ENCODE measurements around the gene LTB4R2. TPM values are rescaled to one million over a fixed set of nuclear protein-coding genes. Genes with fewer than 3 reads are reported as not detected.
A peak's percentile ranks its signal among the peaks of the same experiment; 100 is the strongest.

Gene LTB4R2, protein sequence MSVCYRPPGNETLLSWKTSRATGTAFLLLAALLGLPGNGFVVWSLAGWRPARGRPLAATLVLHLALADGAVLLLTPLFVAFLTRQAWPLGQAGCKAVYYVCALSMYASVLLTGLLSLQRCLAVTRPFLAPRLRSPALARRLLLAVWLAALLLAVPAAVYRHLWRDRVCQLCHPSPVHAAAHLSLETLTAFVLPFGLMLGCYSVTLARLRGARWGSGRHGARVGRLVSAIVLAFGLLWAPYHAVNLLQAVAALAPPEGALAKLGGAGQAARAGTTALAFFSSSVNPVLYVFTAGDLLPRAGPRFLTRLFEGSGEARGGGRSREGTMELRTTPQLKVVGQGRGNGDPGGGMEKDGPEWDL
- 7.9 and 9.4 TPM in 2 replicates for total RNA-seq
- long read RNA-seq, result 0 reads

DNA sequence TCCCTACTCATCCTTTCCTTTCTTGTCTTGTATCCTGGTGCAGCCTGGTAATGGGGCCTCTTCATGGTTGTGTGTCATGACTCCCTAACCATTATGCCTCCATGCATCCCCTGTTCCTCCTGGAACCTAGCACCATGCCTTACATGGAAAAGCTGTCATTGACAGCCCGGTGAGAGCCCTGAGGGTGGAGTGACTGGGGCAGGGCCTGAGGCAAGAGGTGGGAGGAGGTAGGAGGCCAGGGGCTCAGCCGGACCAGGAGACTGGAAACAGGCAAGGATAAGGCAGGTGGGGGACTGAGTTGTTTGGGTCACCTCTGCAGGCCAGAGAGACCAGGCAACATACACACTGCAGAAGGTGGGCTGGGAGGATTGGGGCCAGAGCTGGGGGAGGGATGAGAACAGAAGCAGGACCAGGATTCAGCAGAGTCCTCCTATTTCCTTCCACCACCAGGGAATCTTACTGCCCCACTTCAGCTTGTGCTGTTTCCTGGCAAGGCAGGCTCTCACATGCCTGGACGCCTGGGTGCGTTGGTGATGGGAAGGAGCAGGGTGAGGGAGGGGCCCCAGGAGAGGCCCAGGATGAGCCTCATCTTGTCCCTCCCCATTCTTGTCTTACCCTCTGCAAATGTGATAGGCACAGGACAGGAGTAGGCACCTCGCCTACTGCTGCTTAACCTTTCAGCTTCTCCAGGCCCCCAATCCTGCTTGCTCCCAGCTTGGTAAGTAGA lies at the start of gene LTB4R2:
Gene LTB4R2 (plus strand): TSS at position 603 of the 727 bp plus-strand sequence. CDS start 525 bp downstream, outside the sequence.
- TF ChIP-seq, protein P1, sequence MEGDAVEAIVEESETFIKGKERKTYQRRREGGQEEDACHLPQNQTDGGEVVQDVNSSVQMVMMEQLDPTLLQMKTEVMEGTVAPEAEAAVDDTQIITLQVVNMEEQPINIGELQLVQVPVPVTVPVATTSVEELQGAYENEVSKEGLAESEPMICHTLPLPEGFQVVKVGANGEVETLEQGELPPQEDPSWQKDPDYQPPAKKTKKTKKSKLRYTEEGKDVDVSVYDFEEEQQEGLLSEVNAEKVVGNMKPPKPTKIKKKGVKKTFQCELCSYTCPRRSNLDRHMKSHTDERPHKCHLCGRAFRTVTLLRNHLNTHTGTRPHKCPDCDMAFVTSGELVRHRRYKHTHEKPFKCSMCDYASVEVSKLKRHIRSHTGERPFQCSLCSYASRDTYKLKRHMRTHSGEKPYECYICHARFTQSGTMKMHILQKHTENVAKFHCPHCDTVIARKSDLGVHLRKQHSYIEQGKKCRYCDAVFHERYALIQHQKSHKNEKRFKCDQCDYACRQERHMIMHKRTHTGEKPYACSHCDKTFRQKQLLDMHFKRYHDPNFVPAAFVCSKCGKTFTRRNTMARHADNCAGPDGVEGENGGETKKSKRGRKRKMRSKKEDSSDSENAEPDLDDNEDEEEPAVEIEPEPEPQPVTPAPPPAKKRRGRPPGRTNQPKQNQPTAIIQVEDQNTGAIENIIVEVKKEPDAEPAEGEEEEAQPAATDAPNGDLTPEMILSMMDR (conservative IDR thresholded peaks at IDR 0.05), result no peak
- no peak within 1 kb of the TSS for H3K4me3 Mint-ChIP-seq
- DNase-seq (ENCODE audit: low read depth, low spot score), result no peak
- H3K27me3 Mint-ChIP-seq (ENCODE audit: low read depth), result no peaks in the 10 kb centered on the region
- peaks cover 3% of the 10 kb centered on the region for H3K36me3 Mint-ChIP-seq (ENCODE audit: low read depth)
- no peaks in the 10 kb centered on the region for H3K9me3 Mint-ChIP-seq
- peak within 1 kb of the TSS; percentile 50 for H3K27ac Mint-ChIP-seq (ENCODE audit: unreplicated experiment)
- peaks cover 5% of the 10 kb centered on the region for H3K4me1 Mint-ChIP-seq

DNA sequence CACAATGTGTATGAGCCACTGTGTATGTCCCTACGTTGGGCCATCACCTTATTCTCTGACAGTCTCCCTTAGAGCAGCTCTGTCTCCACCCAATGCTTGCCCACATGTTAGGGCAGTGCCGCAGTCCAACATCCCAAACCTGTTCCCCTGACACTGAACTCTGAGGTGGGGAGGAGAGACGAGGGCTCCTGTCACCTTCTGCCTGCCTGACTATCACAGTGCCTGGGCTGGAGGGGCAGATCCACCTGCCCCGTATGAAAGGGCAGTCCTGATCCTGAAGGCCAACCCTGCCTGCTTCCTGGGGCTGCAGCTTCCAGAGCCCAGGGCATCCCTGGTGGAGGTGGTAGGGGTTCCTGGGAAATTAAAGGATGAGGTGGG lies 49.2 kb upstream of the LTB4R2 start:
- DNase-seq (ENCODE audit: low read depth, low spot score), result no peak
- TF ChIP-seq, protein P1 (conservative IDR thresholded peaks at IDR 0.05), result no peak
- H3K27me3 Mint-ChIP-seq (ENCODE audit: low read depth), result no peaks in the 10 kb centered on the region
- H3K9me3 Mint-ChIP-seq, result no peaks in the 10 kb centered on the region
- no peak overlapping the region for H3K4me3 Mint-ChIP-seq
- no peaks in the 10 kb centered on the region for H3K4me1 Mint-ChIP-seq
- peak overlapping the region; percentile 94 for H3K27ac Mint-ChIP-seq (ENCODE audit: unreplicated experiment)
- H3K36me3 Mint-ChIP-seq (ENCODE audit: low read depth), result no peaks in the 10 kb centered on the region

DNA sequence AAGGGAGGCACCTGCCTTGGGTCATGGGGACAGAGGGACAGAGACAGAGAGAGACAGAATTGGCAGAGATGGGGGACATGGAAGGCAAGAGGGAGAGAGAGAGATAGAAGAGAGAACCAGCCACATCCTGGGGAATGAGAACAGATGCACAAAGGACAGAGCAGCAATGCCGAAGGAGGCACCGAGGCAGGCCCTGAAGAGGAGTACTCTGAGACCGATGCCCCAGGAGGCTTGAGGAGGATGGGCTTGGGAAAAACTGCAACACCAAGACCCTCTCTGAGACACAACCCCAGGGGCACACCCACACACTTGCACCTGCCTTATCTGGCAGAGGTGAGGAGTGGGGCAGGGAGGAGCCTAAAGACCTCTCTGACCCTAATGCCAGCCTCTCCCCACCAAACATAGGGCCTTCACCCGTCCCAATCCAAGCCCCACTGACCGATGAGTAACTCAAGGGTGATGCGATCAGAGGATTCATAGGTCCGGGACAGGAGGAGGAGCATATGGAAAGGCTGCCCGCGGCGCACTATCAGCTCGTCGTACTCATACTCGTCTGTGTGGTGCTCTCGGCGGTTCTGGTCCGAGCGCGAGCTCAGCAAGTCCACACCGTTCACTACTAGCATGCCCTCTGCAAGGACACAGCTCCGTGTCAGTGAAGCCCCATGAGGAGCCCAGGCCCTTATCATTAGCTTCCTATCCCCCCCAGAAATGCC lies 48.5 kb upstream of the LTB4R2 start:
- H3K27me3 Mint-ChIP-seq (ENCODE audit: low read depth), result no peaks in the 10 kb centered on the region
- H3K9me3 Mint-ChIP-seq, result no peaks in the 10 kb centered on the region
- peak overlapping the region; percentile 94 for H3K27ac Mint-ChIP-seq (ENCODE audit: unreplicated experiment)
- H3K36me3 Mint-ChIP-seq (ENCODE audit: low read depth), result no peaks in the 10 kb centered on the region
- no peak overlapping the region for H3K4me3 Mint-ChIP-seq
- DNase-seq (ENCODE audit: low read depth, low spot score), result no peak
- TF ChIP-seq, protein P1 (conservative IDR thresholded peaks at IDR 0.05), result no peak
- no peaks in the 10 kb centered on the region for H3K4me1 Mint-ChIP-seq

GRCh38 chr14:24261969-24262327 lies 48.0 kb upstream of the LTB4R2 start:
- DNase-seq (ENCODE audit: low read depth, low spot score), result no peak
- Mint-ChIP-seq H3K4me1 (no peaks in the 10 kb centered on the region), H3K9me3 (no peaks in the 10 kb centered on the region), H3K27me3 (ENCODE audit: low read depth) (no peaks in the 10 kb centered on the region), H3K4me3 (no peak overlapping the region), H3K36me3 (ENCODE audit: low read depth) (no peaks in the 10 kb centered on the region), H3K27ac (ENCODE audit: unreplicated experiment) (no peak overlapping the region)
- TF ChIP-seq, protein P1 (conservative IDR thresholded peaks at IDR 0.05), result no peak

DNA sequence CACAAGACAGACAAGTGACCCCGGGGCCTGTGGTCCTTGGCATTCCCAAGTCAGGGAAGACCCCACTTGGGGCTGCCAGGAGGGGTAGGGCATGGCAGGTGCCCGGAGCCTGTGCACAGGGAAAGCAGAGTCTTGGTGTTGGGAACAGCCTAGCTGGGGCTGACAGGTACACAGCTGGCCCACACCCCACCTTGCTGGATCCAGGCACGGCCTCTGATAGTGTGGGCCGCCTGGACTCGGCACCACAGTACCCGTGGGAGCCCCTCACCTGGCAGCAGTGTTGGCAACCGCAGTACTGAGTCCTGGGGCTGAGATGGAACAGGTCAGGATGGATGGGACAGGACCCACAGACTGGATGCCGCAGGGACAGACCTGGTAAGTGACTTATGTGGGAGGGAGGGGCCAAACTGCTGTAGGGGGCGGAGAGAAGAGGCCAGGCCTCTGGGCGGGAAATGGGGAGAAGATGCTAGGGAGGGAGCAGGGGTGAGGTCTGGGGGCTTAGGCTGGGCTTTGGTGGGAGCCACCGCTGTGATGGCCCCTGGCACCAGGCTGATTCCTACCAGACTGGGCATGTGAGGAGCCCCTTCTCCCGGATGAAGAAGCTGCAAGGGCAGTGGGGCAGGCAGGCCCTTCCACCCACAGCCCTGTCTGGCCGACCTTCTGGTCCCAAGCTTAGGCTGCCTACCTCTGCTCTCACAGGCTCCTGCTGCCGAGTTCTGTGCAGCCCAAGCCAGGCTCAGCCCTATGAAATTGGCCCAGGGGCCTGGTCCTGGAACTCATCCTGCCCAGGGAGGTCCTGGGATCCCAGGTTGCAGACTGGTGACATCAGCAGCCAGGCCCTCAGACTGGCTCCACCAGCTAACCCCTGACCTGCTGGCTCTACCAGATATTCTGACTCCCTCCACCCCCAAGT lies 46.9 kb upstream of the LTB4R2 start, which contains the start of gene TGM1:
Gene TGM1 (minus strand): TSS at position 357 of the 913 bp plus-strand sequence. CDS start 825 bp downstream, outside the sequence.
- TF ChIP-seq, protein P1 (conservative IDR thresholded peaks at IDR 0.05), result no peak
- no peak for DNase-seq (ENCODE audit: low read depth, low spot score)
- Mint-ChIP-seq H3K27me3 (ENCODE audit: low read depth) (no peaks in the 10 kb centered on the region), H3K4me1 (no peaks in the 10 kb centered on the region), H3K9me3 (no peaks in the 10 kb centered on the region), H3K27ac (ENCODE audit: unreplicated experiment) (no peak within 1 kb of the TSS), H3K4me3 (no peak within 1 kb of the TSS), H3K36me3 (ENCODE audit: low read depth) (peaks cover 2% of the 10 kb centered on the region)
